Activated CD8-positive, alpha-beta memory T cell treated with anti-CD3 and anti-CD28 coated beads for 24 hours (primary cell): ENCODE data around the gene SGTA.

ENCODE experiments used
- DNase-seq: peaks from one replicate; pipeline ENCODE4 v3.0.0-alpha.2; 2020

The SGTA gene

DNA sequence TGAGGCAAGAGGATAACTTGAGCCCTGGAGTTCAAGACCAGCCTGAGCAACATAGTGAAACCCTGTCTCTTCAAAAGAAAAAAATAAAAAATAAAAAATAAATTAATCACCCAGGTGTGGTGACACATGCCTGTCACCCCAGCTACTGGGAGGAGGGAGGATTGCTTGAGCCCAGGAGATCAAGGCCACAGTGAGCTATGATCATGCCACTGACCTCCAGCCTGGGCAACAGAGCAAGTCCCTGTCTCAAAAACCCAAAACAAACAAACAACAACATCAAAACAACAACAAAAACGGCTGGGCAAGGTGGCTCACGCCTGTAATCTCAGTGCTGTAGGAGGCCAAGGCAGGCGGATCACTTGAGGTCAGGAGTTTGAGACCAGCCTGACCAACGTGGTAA lies 39.0 kb downstream of the SGTA start:
- no peak for DNase-seq

DNA sequence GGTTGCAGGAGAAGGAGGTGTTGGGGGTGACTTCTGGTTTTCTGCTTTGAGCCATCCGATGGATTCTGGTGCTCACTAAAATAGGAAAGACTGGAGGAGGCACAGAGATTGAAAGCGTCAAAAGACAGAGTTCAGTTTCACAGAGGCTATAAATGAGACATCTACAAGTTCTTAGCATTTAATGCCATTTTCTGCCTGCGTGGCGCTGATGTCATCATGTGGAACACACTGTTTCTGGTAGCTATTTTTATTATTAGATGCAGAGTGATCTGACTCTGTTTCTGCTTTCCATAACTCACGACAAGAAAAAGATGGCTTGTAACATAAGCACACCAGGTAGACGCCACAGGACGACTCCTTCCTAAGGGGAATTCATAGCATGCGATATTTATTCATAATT lies 40.0 kb downstream of the SGTA start:
- no peak for DNase-seq

DNA sequence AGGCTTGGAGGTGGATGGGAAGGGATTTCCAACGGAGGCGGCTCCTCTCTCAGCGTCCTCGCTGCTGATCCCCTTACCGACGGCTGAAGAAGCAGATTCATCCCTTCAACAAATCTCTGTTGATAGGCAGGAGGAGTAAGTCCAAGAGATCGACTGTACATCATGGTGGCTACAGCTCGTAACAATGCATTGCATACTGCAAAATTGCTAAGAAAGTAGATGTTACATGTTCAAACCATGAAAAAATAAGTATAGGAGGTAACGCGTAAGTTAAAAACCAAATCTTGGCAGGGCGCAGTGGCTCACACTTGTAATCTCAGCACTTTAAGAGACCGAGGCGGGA lies 42.8 kb downstream of the SGTA start:
- no peak for DNase-seq

DNA sequence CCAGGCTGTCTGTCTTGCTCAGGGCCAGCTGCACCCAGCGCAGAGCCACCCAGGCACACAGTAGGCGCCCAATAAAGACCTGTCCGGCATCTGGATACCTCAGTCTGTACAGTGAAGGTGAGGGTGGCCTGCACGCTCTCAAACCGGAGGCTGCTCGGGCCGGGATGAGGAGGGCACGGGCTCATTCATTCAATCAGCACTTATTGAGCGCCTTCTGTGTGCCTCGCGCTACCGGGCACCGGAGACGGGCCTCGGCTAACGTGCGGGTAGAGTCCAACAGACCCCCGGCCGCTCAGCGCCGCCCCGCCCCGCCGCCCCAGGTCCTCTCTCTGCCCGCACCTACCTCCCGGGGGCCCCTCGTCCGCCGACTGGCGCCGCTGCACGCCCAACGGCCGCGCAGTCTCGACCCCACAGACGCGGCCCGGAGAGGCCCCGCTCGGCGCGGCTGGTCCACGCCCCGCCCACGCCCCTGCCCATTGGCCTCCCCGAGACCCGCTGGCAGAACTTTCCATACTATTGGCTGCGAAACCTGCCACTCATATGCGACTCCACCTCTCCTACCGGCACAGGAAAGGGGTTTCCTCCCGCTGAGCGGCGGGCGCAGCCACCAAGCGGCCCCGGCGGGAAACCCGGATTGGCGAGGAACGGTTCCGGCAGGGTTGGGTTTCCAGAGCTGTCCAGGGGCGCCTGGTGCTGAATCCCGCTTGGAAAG lies 43.3 kb downstream of the SGTA start, which contains the start of gene SLC39A3:
SLC39A3 (minus strand) TSS at position 416 of the 712 bp plus-strand sequence. CDS start 2,760 bp downstream, outside the sequence.
- DNase-seq = peak; percentile 100

DNA sequence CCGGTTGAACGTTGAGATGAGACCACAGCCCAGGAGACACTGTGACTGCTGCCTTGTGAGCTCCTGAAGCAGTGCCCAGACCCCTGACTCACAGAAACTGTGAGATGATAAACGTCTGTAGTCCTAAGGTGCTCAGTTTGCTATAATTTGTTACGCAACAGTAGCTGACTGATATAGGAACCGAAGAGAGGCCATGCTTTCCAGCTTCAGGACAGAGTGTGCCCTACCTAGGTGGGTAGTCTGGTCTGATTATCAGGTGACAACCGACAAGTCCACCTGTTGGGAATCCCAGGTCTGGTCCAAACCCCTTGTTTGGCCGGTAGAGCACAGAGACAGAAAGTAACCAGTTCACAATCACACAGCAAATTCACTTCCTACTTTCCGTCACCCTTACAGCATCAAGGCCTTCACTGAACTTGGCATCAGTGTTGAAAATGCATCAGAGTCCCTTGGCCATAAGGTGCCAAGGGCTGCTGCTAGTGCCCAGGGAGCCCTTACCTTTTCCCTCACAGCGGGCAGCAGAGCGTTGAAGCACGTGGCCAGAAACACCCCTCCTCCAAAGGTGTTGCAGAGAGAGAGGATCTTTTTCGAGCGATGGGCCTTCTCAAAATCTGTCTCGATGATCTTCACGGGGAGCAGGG lies 46.4 kb downstream of the SGTA start:
- DNase-seq = no peak

DNA sequence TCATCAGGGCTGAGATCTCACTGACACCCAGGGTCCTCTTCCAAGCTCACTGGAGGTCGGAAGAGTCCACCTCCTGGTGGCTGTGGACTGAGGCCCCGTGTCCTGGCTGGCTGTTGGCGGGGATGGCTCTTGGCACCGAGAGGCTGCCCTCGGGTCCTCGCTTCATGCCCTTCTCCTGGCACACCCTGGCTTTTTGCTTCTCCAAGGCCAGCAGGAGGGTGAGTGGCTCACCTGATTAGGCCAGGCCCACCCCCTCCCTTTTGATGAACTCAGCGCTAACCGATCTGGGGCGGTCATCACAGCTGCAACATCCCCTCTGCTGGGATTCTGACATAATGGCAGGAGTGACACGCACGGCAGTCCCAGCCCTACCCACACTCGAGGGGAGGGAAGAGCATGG lies 47.7 kb downstream of the SGTA start:
- no peak for DNase-seq

DNA sequence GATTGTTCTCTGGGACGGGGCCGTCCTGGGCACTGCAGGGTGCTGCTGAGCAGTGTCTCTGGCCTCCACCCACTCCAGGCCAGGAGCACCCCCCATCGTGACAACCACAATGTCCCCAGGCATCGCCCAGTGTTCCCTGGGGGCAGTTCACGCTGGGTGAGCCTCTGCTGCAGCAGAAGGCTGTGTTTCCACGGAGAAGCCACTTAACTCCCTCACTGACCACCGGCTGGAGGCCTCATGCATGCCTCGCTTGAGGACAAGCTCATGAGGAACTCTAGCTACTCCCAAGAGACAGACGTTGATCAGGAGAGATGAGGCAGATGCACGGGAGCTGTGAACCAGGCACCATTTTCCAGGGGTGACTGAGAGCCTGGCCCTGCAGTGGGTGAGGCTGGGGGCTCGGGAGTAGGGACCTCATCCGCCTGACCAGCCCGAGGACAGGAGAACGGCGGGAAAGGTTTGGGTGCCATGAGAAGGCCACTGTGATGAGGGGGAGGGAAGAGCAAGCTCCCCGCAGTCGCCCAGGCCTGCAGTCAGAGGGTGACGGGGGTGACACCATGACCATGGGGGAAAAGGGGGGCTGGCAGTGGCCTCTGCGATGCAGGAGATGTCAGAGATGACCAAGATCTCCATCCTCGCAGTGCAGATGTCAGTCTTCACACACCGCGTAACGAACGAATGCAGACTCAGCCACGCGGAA lies 48.3 kb downstream of the SGTA start:
- DNase-seq = no peak

DNA sequence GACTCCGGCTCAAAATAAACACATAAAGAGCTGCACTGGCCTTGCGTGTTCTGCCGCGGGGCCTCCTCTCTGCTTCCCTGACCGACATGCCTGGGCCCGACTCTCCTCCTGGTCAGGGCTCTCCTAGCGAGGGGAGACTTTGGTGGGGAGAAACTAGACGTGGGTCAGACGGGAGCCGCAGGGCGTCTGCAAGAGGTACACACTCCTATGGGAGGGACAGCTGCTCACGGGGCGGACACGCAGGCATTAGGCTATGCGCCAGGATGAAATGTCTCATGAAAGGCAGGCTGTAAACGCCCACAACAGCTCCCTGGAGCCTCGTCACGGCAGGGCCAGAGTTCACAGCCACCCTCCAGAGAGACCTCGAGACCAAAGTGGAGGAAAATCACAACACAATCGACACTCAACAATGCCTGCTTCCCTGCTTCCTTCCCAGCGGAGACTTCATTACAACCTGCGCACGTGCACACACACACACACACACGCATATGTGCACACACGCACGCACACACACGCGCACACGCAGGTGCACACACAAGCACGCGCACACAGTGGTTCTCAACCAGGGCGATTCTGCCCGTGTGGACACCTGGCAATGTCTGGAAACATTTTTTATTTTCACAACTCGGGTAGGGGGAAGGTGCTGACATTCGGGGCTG lies 49.0 kb downstream of the SGTA start:
- no peak for DNase-seq

DNA sequence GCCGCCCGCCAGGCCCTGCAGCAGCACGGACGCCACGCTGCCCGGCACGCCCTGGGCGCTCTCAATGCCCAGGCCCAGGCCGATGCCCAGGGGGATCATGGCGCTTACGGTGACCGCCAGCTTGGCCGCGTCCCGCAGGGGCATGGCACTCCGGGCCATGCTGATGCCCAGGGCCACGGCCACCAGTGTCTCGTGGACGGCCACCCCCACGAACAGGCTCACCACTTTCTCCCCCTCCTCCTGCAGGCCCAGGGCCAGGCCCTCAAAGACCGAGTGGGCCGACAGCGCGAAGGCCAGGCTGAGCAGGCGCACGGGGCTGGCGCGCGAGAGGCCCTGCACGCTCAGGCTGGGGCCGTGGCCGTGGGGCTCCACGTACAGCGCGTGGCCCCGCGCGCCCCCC lies 50.2 kb downstream of the SGTA start:
- DNase-seq = no peak

DNA sequence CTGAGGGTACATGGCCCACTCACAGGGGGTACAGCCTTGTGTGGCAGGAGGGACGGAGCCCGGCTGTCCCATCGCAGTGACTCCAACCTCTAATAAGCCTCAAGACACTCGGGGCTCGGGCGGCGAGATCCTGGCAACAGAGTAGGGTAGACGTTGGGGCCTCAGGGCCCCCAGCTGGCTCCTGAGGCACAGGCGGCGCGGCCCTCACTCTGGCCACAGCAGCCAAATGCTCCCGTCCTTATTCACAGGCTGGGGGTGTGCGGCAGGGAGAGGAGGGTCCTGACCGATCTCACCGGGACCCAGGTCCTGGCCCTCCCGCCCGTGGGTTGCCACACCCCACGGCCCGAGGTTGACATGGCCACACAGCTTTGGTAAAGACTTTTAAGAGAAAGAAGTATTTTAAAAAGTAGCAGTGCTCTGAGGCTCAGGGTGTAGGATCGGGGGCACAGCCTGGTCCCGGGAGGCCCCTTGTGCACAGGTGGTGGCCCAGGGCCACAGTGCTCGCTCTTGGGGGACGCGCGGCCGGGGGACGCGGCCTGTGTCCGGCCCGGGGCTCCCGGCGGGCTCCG lies 50.8 kb downstream of the SGTA start:
- DNase-seq = no peak

DNA sequence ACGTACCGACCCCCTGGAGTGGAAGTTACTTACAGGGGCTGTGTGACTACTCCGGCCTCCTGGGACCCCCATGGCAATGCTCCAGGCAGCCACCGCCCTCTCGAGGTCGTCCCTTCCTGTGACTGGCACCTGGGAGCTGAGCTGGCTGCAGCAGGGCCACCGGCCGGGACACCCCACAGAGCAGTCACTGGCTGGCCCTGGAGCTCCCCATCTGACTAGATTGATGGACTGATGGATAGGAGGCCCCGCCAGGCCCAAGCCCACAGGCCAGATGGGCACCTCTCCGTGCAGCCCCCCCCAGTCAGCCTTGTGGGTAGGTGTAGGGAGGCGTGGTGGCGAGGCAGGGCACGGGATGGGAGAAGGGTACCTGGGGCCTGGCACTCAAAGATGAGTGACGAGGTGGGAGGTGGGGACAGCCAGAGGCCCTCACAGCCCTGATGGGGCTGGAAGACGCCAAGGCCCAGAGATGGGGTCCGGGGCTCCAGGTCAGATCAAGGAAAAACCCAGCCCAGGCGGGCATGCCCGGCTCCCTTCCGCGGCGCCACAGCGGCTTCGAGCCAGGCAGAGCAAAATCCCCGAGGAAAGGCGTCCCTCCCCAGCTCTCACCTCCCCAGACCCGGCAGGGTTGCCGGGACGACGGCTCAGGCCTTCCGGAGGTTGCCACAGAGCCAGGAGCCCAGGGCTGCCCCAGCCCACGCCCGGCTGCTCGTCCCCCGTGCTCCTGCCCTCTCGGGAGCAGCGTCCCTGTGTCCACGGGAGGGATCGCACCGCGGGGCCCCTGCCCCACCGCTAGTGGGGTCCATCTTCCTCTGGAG lies 51.7 kb downstream of the SGTA start:
- no peak for DNase-seq

DNA sequence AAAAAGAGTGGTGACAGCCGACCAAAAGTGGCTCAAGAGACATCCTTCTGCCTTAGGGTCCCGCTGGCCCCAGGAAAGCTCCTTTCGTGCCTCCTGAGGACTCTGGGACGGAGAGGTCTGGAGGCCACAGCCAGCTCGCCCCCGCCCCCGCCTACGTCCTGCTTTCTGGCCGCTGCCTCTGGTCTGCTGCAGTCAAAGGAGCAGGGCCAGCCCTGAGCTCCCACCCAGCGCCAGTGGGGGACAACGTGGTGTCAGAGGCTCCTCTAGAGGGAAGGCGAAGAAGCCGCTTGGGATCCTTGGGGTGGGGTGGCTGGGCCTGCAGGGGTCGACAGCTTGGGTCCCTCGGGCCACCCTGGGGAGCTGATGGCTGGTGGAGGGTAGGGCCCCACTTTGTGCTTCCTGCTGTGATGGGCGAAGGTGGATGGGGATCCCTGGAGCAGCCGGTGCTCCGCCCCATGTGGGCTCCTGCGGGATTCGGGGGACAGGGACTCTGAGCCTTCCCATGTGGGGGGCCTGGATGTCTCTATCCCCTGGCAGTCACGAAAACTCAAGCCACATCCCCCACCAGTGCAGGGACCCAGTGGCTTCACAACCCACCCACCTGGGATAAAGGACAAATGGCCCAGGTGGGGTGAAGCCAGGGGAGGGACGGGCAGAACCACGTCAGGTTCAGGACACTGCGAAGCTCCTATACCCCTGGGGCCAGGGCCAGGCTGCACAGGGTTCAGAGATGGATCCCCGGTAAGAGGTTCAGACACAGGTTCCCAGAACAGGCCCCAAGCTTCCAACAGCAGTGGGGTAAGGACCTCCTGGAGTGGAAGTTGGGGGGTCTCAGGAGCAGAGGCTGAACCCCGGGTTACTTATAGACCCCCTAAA lies 52.9 kb downstream of the SGTA start:
- DNase-seq = no peak

DNA sequence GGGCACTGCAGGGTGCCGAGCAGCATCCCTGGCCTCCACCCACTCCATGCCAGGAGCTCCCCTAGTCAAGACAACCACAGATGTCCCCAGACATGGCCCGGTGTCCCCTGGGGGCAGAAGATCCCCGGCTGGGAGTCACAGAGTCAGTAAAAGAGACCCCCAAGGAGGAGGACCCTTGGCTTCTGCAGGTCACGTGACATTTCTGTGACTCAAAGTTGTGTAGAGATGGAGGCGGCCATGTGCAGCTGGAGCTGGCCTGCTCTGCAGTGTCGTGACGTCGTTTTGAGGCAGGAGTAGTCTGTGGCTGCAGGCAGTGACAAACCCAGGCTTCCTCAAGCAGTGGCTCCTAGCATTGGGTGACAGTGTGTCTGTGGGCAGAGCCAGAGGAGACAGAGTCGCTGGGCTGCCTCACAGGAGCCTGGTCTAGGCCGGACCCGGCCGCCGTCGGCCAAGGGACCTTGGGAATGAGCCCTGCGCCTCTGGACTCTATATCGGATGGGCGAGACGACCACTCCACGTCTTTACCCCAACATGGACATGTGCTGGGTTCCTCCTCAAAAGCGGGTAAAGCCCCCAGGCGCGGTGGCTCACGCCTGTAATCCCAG lies 54.2 kb downstream of the SGTA start:
- no peak for DNase-seq

DNA sequence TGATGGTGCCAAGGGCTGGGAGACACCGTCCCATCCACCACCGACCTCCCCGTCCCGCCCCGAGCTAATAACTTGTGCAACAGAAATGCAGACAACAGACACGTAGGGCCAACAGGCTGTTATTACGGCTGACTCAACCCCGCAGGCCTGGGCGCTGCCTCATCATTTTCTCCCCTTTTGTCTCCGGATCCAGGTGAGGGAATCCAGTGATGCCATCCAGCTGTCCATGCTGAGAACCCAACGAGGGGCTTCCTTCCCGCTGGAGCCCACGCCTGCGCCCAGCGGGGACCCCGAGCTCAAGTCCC lies 55.5 kb downstream of the SGTA start:
- no peak for DNase-seq

DNA sequence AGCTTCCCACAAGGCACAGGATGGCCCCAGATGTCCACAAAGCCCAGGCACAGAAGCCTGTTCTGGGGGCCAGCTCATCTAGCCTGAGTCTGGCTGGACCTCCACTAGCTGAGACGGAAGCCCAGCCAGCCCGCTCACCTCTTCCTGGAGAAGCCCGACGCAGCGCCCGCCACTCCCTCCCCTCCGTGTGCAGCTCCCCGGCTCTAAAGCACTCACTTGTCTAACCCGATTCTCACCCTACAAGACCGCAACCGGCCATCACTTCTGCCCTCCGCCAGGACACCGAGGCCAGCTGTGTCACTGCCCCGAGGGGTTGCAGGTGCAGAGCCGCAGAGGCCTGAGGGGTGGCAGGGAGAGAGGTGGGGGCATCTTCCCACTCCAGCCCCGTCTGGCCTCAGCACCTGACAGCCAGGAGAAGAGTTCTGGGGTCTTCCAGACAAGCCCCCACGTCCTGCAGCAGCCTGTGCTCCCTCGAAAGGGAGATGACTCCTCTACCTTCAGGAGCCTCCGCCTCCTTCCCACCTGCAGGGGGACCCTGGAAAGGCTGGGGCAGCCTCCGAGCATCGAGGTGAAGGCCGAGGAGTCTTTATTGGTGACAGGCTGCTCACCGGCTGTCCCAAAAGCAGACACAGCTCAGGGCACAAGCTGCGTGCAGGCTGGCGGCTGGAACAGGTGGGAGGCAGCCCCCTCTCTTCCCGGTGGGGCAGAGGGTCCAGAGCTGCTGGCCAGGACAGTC lies 56.0 kb downstream of the SGTA start:
- no peak for DNase-seq

DNA sequence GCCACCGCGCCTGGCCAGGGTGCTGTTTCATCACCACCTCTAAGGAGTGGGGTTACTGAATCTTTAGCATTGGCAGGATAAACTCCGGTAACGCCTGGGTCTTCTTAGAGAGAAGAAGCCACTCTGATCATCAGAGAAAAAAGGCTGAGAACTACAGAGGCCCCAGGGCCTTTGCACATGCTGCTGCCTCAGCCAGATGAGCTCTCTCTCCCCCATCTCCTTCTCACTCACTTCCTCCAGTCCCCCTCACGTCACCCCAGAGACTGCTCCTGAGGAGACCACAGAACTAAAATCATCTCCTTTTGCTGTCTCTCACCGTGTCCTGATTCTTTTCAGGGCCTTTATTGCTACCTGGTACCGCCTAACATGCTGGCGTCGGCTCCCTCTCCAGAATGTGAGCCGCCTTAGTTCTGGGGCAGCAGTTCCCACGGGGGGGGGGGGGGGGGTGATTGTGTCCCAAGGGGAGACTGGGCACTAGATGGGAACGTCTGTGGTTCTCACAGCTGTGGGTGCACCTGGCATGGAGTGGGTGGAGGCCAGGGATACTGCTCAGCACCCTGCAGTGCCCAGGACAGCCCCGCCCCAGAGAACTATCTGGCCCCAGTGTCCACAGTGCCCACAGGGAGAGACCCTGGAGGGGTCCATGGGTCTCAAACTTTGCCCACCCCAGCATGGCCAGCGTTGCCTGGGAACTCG lies 56.8 kb downstream of the SGTA start:
- DNase-seq = no peak

DNA sequence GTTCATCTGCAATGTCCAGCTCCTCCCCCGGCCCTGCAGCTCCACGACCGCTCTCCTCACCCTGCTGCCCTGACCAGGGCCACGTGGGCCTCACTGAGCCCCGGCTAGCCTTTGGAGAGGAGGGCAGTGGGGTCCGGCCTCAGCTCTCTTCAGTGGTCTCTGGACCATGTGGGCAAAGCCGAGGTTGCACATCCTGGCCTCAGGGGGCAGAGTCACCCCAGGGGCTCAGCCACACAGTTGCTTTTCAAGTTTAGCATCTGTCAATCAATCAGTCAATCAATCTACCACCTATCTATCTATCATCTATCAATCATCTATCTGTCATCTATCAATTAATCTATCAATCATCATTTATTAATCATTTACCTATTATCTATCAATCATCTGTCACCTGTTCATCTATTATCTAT lies 58.9 kb downstream of the SGTA start:
- DNase-seq = no peak

DNA sequence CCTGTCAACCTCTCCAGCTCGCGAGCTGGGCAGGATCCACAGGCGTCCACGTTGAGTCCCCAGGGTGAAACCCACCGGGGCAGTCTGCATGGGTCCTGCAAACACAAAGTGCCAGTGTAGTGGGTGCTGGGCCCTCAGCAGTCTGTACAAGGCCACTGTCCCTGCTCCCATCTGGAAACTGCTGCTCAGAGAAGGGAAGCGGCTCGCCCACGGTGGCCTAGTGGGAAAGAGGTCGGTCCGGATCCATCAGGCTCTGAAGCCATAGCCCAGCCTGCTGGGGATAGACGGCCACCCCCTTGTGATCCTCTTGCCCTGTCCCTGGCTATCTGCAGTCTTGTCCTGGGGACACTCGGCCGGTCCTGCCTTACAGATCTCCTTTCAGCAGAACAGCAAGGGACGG lies 59.3 kb downstream of the SGTA start:
- no peak for DNase-seq

DNA sequence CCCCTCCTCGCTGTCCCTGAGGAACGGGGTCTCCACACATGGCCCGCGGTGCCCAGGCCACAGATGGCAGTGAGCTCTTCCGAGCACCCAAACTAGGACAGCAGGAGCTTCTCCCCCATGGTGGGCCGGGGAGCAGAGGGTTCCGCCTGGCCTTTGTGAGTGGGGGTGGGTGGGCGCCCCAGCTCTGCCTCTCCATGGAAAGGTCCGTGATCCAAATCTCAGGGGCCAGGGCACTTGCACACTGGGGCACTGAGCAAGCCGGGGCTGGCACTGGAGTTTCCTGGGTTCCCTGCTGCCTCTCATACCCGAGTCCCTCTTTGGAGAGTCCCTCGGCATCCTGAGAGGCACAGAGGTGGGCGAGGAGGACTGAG lies 59.7 kb downstream of the SGTA start:
- no peak for DNase-seq
